GM11168 (cell line): Measurements from ENCODE around the gene ZDHHC17.

ENCODE experiments used
- in situ Hi-C: fragments of 300-500 bp; cut with MboI; formaldehyde crosslinking; loops from one replicate; pipeline ENCODE4 v1.12.0; 2022; ENCODE audit warnings: low sequenced_read_pairs; ENCODE audit not compliant: unreplicated experiment

The ZDHHC17 gene

DNA sequence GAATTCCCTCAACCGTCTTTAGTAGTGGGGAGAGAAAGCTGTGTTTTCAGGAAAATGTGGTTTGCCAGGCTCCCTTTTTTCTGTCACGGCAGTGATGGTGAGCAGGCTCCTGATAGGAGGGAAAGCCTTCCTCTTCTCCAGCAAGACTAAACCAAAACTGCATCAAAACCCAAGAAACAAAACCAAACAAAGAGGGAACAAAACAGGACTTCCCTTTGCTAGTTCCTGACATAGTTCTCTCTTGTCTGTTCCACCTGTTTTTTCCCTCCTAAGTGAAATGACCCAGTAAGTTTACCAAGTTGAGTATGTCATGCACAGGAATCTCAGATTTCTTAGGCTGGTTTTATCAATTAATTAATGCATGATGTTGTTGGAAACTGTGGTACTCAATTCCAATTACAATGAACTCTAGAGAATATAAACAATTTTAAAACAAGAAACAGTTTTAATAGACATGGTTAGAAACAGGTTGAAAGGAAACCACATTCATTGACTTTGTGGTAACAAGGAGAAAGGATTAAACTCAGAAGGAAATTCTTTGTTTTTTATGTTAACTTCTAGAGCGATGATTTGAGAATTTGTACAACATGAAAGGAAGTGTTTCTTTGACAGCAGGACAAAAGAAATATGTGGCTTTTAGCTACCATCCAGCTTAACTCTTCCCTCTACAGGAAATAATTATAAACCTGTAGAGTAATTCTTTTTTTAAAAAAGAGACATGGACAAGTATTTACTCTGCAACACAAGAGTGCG, 137.9 kb downstream of the ZDHHC17 start:
- in situ Hi-C loops = loop anchor here (25.0 kb wide), 1 partner anchor 265 kb away; no protein-coding TSS in a partner anchor
